Stimulated activated CD8-positive, alpha-beta memory T cell treated with anti-CD3 and anti-CD28 coated beads, Interleukin-12 subunit alpha, Interleukin-12 subunit beta, amount 100 ng/mL, for 24 hours (primary cell): ENCODE results near the gene PHF12.

Source experiments
- DNase-seq: peaks from one replicate; pipeline ENCODE4 v3.0.0-alpha.2; 2020; ENCODE audit errors: extremely low read depth

The PHF12 gene

DNA sequence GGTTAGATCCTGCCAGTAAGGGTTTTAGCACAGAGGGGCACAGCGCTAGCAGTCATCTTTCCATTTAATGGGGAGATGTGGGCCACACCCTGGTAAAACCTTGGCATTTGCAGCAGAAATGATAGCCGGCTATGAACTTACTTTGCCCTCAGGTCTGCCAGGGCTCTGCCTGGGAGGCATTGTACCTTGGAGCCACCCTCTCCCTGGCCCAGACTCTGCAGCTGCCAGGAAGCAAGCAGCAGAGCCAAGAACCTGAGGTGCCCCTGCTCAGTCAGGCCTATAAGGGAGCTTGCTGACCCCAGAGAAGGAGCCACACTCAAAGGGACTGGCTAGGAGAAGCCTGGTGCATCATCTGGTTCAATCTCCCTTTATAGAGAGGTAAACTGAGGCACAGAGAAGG is 23.7 kb upstream of the PHF12 start:
- no peak for DNase-seq

DNA sequence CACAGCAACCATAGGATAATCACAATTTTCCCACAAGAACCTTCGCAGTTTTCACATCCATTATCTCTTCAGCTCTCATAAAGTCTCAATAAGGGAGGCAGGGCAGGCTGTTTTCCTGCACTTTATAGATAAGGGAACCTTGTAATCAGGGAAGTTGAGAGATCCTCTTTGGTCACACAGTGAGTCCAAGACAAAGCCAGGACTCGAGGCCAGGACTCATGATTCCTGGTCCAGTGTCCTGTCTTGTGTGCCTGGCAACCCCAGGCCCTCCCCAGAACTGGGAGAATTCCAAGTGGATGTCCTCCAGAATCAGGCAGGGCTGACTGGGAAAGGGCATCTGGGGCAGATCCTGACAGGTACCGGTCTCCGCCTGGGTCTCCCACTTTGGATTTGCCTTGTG is 23.1 kb upstream of the PHF12 start:
- DNase-seq = no peak

DNA sequence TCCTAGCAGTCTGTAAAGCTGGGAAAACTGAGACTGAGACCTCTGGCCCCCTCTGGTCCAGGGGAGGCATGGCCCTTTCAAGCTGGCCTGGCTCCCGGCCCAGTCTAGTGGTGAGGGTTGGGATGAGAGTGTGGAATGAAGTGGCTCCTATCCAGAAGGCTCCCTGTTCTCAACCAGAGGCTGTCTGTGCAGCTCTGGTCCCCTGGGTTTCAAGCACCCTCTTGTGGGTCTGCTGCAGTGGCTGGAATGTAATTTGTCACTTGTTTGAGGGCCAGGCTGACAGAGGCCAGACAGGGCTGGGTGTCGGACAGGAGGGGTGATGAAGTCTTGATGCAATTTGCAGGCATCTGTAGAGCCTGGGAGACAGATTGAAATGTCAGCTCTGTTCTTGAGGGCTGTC is 22.1 kb upstream of the PHF12 start:
- no peak for DNase-seq

DNA sequence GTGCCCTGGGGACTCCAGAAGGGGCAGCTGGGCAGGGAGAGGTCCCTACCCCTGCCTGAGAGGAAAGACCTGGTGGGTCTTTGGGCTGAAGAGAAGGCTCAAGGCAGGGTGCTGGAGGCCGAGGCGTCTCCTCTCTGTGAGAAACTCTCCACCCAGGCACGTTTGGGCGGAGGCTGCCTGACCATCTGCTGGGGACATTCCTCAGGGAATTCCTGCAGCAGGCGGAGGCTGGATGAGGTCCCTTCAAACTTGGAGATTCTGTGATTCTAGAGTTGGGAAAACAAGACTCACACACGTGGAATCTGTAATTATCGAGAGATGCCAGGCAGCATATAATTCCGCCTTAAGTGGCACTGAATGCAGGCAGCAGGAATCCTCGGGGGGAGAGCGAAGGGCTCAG is 21.1 kb upstream of the PHF12 start:
- DNase-seq = no peak

DNA sequence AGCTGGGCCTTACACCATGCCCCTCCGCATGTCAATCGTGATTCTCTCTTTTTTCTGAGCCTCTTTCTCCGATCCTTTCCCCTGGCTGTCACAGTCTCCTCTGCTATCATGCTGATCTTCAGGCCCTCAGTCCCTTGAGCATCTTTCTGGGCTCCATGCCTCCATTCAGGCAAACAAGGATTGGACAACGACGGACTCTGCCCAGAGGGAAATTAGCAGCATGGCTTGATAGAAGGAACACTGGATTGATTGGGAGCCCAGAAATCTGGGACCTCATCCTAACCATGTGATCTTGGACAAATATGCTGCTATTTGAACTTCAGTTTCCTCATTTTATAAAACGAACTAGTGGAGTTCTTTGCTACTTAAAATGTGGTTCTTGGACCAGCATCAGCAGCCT is 19.6 kb upstream of the PHF12 start:
- no peak for DNase-seq

DNA sequence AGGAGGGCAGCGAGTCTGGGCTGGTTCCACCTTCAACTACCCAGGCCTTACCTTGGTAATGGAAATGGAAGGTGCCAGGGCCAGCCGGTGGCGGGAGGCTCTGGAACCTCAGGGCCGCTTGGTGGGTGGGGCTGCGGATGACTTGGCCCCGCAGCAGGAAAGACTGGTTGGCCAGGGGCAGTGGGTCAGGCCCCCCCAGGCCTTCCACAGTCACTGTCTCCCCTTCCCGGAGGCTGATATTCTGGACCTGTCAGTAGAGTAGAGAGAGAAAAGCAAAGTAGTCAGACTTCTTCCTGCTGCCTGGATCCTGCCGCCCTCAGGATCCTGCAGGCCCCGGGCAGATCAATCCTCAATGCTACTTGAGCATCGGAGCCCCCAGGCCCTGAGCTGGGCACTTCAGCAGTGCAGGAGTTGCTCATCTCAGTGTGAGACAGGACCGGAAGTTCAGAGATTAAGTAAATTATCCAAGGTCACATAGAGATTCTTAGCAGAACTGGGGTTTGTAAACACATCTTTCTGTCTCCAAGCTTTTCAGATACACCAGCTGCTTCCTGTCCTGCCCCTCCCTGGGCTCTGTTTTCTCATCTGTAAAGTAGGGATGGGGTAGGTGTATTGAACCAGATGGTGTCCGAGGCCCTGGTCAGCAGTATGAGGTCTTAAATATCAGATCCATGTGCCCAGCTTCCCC is 18.5 kb upstream of the PHF12 start:
- DNase-seq = no peak

DNA sequence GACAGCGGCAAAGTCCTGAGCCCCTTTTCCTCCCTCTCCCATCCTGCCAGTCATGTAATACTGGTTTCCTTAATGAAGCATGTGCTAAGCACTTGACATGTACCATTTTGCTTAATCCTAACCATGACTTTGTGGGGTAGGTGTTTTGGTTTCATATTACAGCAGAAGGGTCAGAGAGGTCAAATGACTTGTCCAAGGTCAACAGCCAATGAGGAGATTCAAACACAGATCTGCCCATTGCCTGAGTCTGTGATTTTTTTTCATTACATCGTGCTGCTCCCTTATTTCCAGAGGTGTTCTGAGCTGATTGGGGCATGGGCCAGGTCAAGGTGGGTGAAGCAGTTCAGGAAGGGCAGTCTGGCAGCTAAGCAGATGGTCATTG is 17.6 kb upstream of the PHF12 start:
- DNase-seq = no peak

DNA sequence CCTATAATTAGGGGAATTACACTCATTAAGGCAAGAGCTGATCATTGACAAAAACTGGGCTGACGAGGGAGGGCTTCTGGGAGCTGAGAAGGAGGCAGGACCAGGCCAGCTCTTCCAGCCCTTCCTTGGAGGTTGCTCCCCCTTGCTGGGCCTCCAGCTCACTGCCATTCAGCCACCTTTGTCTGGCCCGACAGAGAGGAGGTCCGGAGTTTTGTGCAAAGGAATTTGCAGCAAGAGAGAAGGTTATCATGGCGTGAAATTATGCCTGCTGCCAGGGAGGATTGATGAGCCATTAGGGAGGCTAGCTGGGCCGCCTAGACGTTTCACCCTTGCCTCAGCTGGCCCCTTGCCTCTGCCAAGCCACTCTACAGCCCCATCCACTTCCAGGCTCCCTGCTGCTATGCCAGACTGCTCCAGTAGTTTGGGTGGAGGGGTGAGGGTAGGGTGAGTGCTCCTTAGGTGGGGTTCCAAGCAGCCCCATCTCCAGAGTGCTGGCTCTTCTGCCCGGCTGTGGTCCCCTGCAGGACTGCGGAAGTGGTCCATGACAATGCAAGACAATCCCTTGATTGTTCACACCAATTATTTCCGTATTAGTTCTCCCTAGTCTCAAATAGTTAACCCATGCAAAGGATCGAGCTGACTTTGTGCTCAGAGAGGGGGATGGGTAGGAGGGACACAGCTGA is 17.1 kb upstream of the PHF12 start:
- DNase-seq = no peak

DNA sequence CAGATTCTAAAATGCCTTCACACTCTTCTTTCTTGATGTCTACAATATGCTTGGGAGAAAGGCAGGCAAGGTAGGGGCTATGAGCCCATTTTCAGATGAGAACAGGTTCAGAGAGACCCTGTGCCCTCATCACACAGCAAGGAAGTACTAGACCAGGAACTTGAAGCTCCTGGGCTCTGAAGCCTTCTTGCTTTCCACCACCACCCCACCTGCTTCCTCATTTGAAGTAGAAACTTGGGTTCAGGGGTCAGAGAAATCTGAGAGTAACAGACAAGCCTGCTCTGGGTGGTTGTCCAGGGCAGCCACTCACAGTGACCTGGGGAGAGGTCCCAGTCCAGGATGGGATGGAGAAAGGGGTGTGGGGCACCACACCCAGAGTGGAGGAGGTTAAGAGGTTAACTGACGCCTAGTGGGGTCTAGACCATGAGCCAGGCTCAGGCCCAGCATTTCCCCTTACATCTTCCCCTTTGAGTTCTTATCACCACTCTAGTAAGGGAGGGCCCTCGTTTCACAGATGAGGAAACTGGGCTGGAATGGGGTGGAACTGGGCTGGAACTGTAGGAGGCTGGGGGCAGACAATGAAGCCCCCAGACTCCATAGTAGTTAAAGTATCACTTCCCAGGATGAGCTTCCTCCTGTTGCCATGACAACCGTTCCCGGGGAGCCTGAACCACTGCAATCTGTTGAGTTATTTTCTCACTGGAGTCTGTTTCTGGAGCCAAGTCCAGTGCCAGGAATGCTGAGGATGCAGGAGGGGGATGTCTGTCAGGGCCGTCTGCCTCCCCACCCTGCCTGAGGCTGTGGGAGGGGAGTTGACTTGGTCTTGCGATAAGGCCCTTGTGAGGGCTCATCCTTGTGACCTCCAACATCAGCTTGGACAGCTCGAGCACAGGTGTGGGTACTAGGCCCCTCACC is 16.2 kb upstream of the PHF12 start:
- no peak for DNase-seq

DNA sequence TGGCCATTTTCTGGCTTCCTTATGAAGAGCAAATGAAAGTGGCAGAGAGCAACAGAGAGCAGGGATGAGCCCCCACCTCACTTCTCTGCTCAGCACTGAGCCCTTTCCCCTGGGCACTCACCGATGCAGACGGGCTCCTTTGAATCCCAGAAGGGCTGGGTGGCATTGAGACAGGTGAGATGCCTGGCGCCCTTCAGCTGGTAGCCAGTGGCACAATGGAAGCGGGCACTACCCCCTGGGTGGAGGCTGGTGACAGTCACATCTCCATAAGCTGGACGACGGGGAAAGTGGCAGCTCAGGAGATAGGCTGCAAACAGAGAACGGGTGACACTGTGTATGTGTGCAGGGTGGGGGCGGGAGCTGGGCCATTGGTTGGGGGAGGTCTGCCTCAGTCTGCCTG is 12.5 kb upstream of the PHF12 start:
- no peak for DNase-seq

DNA sequence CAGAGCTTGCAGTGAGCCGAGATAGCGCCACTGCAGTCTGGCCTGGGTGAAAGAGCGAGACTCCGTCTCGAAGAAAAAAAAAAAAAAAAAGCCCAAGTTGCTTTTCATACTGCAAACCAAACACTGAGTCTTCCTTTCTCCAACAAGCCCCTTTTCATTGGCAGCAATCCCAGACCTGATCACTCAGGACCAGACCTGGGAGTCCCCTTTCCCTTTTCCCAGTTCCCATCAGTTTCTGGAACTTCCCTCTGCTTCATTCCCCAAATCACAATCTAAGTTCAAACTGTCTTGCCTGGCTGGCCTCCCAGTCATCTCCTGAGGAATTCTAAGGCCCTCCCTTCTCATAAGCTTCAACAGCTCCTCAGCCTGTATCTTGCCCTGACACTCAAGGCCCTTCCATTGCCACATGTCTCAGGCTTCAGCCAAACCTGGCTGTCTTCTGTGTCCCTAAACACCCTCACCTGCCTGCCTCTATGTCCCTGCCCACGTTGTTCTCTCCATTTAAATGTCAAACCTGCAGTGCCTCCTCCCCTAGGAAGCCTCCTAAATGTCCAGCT is 11.8 kb upstream of the PHF12 start:
- DNase-seq = no peak

DNA sequence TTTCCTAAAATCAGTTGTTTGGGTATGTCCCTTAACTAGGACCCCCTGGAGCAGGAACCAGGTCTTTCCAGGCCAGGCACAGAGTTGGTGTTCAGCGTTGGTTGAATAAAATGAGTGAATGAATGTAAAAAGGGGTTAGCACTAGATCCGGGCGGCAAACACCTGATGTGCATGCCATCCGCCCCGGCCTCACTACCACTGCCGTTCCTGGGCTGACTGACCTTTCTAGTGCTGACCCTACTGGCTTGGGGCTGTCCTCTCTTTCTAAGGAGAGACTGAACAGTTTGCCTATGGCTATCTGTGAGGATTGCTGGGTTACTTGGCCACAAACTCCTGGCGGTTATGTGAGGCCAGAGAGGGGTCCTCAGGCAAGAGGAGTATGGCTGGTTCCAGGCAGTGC is 10.1 kb upstream of the PHF12 start:
- DNase-seq = no peak

DNA sequence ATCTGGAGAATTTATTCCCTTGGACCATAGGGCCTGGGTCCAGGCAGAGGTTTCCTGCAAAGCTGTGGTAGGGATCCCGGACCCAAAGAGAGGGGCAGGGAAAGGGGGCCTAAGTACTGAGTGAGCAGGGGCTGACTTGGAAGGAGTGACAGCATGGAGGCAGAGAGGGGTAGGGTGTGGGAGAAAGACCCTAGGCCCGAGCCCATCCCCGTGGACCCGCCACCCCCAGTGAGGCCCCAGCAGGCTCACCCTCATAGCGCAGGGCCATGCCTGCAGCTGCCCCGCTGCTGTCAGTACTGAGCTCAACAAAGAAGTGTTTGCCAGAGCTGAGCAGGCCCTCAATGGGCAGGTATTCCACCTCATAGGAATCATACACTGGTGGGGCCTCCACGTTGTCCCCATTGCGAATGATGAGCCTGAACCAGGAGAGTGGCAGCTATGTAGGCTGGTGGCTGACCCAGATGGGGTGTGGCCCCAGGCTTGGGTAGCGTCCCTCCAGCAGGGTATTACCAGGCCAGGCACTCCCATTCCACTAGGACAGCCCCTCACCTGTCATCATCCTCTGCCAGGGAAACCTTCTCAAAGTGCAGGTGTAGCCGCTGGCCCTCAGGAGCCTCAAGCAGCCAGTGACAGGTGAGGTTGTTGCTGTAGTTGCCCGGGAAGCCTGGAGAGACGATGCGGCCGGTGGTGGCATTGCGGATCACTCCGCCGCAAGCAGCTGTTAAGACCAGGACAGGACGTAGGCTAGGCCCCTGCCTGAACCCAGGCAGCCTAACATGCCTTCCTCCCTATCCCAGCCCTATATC is 9.1 kb upstream of the PHF12 start:
- DNase-seq = no peak

DNA sequence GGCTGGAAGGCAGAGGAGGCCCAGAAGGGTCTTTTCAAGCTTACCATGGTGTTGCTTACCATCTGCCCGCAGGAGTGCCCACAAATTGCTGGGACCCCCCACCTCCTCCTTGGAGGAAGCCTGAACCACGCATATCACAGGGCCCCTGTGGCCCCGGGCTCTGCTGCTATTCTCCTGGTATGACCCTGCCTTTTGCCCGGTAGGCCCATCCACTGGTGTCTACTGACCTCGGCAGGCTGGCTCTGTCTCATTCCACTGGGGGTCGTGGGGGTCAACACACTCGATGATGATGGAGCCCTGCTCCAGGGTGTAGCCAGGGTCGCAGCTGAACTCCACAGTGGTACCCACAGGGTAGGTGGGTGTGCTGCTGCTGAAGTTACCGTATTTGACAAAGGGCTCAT is 8.2 kb upstream of the PHF12 start:
- no peak for DNase-seq

DNA sequence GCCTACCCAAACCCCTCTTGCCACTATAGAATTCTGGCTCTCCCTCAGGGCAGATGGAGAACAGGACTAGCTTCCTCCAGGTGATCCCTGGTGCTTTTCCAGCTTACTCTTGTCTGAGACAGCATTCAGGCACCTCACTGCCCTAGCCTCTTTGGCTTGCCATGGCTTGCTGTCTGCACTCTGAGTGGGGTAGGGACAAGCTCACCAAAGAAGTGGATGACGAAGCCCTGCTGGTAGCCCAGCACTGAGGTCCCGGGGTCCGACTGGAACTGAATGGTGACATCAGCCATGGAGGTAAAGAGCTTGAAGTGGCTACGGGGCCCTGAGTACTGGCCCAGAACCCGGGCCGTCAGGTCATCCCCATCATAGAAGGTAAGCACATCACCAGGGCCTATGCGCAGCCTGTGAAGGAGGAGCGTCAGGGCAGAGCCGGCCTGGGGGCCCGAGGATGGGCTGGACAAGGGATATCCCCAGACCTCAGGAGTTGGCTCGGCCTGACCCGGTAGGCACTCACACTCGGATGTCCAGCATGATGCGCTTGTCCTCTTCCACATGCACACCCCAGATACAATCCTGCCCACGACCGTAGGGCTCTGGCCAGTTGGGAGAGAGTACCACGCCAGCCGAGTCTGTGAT is 7.6 kb upstream of the PHF12 start:
- no peak for DNase-seq

DNA sequence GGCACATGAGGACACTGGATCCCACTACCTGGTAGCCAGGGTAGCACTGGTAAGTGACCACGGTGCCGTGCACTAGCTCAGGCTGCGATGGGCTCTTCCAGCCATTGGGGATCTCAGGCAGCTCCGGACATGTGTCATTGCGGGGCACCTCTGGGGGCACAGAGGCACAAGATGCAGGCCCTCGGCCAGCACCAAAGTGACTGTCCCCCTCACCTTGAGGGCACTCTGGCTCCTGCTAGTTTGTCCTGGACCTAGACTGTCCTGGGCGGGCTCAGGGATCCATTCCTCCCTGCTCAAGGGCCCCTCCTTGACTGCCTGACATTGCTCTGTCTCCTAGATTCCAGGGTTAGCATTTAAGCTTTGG is 6.7 kb upstream of the PHF12 start:
- DNase-seq = no peak

DNA sequence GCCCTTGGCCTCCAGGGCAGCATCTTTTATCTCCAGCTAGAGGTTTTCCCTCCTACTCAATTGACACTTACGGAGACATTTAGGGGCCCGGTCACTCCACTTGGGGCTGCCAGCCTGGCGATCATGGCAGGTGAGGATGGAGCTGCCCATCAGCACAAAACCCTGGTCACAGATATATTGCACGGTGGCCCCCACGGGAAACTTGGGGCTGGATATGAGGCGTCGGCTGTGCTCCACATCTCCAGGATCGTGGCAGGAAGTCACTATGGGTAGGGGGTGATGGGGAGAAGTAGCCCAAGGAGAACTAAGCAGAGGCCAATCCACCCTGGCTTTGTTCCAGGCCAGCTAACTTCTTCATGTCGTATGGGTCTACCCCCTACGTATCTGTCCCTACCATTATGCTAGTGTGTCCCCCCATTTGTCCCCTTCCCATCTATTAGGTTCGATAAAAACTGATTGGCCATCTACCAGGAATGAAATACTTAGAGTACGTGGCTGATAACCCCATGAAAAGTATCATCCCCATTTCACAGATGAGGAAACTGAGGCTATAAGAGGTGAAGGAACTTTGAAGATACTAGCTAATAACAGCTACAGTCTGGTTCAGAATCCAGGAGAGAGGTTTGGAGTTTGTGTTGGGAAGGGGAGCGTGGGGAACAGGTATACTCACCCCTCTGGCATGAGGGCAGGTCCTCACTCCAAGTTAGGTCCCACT is 6.1 kb upstream of the PHF12 start:
- DNase-seq = no peak

DNA sequence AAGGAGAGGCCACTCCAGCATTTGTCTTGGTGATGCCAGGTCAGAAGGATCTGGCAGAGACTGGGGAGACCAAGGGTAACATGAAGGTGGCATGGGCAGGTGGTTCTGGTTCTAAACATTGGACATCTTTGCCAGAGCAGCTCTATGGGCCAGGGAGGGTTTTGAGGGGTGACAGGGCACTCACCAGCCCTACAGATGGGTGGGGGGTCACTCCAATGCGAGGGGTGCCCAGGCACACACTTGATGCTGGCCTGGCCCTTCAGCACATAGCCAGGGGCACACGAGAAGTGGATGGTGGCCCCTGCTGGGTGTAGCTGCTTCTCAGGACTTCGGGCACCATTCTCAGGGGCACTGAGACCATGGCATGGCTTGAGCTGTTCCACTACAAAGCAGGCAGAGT is 5.5 kb upstream of the PHF12 start:
- no peak for DNase-seq

DNA sequence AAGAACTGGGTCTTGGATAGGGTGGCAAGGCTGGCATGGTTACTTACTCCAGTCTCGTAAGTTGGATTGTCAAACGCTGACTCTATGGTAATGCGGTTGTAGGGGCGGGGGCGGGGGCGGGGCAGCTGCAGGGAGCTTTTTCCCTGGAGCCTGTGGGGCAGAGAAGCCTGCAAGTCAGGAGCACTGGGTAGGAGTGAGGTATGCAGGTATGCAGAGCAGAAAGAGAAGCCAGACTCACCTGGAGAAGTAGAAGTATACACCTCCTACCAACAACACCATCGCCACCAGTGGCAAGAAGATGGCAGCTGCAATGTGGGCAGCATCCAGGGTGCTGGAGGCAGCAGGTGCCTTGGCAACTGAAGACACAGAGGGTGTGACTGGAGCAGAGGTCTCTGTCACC is 4.8 kb upstream of the PHF12 start:
- no peak for DNase-seq

DNA sequence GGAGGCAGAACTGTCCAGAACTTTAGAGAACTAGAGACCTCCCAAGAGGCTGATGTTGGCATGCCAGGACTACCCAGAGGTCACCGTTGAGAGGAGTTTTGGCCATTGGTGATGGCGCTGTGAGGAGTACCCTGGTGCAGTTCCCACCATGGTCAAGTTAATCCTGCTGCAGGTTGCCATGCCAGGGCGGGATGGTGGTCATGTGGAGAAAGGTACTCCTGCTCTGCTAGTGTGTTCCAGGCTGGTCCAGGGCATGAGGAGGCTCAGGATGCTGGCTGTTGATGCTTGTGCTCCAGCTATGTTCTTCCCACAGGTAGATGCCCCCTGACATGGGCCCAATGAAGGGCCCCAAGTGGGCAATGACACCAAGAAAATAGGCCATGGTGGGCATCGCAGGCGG is 4.1 kb upstream of the PHF12 start:
- no peak for DNase-seq

DNA sequence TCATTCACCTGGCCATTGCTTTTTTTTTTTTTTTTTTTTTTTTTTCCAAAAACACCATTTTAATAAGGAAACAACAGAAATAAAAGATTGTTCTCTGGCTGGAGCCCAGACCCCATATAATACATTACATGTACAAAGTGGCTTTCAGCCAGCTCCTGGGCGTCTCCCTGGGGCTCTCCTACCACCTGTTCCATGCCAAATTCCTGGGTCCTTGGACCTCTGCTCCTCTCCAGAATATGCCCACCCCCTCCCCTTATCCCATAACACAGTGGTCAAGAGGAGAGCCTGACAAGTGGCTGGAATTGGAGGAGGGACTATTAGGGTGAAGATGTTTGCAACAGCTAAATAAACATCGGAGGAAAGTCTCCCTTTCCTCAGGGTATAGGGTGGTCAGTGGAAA is 3.6 kb upstream of the PHF12 start:
- DNase-seq = no peak
